ENCODE measurements around the gene BIK.

Gene BIK

GRCh38 chr22:43173566-43173965 lies 63.0 kb downstream of the BIK start:
- DNase-seq (ENCODE audit: low read depth) = no peak
- no peak overlapping the region for H3K4me3 ChIP-seq (ENCODE audit: low read length)
- TF ChIP-seq CTCF (conservative IDR thresholded peaks at IDR 0.05; ENCODE audit: low read length) = no peak

DNA sequence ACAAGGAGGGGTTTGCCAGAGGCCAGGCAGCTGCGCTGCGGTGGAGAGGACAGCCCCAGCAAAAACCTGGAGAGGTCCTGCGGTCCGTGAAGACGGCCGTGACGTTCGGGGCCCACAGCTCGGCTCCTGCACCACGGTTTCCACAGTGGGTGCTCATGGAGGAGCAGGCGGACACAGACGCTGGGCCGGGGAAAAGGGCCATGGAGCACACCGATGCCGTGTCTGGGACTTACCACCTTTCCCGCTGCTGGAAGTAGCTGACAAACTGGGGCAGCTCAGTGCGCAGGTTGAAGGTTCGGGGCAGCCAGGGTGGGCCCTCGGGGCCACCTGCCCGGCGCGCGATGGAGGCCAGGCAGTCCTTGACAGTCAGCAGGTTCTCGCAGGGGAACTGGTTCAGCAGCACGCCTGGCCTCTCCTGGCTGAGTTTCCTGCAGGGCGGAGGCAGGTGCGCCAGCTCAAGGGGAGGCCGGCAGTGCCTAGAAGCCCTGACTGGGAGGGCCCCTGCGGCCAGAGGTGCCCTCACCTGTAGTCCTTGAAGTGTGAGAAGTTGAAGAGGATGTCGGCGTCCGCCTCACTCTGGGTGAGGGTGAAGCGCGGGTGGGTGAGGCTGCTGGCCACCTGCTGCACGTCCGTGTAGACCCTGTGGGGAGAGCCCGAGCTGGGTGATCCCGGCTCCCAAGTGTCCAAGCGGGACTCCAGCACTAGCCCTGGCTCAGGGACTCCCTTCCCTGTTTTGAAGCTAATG lies 63.6 kb downstream of the BIK start:
- no peak overlapping the region for H3K4me3 ChIP-seq (ENCODE audit: low read length)
- no peak for DNase-seq (ENCODE audit: low read depth)
- no peak for TF ChIP-seq CTCF (conservative IDR thresholded peaks at IDR 0.05; ENCODE audit: low read length)

DNA sequence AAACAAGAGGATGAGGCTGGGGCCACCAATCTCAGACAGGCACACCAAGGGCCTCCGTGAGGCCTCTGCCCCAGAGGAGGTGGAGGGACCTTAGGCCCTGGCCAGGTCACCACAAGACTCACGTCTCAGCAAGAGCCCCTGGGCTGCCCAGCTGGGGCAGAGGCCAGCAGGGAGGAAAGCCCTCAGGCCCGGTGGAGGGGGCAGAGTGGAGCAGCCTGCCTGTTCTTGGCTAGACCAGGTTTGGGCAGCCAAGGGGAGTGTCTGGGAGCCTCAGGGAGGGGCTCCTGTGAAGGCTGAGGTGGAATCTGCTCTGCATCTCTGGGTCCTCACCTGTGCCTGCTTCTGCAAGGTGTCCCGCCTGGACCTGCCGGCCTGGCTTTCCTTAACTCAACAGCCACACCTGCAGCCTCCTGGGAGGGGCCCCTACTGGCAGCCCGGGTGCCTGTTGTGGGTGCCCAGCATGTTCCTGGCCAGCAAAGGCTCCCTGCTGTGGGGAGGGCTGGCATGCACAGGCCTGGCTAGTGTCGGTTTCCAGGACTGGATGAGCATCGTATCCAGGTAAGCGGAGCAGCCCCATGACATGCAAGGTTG lies 64.5 kb downstream of the BIK start:
- DNase-seq (ENCODE audit: low read depth) = no peak
- no peak for TF ChIP-seq CTCF (conservative IDR thresholded peaks at IDR 0.05; ENCODE audit: low read length)
- no peak overlapping the region for H3K4me3 ChIP-seq (ENCODE audit: low read length)

GRCh38 chr22:43176090-43176489 lies 65.5 kb downstream of the BIK start:
- H3K4me3 ChIP-seq (ENCODE audit: low read length) = no peak overlapping the region
- DNase-seq (ENCODE audit: low read depth) = no peak
- no peak for TF ChIP-seq CTCF (conservative IDR thresholded peaks at IDR 0.05; ENCODE audit: low read length)

DNA sequence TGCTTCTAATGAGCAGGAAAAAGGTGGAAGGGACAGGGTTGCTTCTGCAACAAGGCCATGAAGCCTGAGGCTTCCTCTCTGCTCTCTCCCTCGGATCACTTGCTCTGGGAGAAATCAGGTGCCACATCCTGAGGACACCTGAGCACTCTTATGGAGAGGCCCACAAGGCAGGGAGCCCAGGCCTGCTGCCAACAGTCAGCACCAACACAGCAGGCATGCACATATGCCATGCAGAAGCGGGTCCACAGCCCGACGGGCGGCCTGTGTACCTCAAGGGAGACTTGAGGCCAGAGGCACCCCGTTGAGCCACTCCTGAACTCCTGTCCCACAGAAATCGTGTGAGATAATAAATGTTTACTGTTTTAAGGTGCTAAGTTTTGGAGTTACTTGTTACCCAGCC lies 66.9 kb downstream of the BIK start:
- TF ChIP-seq CTCF (conservative IDR thresholded peaks at IDR 0.05; ENCODE audit: low read length) = no peak
- no peak for DNase-seq (ENCODE audit: low read depth)
- no peak overlapping the region for H3K4me3 ChIP-seq (ENCODE audit: low read length)

All from AG10803 (cell line).